ENCODE measurements around the gene TTC23.

DNA sequence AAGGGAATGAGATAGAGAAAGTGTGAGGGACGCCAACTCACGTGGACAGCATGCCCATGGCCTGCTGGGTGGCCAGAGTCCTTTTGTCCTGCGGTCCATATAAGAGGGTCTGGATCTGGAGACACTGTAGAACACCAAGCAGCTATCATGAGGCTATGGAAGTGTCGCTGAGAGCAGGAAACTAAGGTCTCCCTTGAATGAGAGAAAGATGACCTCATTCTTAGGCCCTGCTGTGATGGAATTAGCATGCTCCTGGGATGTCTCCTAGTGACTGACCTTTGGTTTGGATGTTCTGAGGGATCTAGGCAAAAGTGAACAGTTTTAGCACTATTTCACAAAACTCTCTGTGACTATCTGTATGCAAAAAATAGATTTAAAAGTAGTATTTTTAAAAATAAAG, 110.1 kb downstream of the TTC23 start:
- TF ChIP-seq, protein P1, sequence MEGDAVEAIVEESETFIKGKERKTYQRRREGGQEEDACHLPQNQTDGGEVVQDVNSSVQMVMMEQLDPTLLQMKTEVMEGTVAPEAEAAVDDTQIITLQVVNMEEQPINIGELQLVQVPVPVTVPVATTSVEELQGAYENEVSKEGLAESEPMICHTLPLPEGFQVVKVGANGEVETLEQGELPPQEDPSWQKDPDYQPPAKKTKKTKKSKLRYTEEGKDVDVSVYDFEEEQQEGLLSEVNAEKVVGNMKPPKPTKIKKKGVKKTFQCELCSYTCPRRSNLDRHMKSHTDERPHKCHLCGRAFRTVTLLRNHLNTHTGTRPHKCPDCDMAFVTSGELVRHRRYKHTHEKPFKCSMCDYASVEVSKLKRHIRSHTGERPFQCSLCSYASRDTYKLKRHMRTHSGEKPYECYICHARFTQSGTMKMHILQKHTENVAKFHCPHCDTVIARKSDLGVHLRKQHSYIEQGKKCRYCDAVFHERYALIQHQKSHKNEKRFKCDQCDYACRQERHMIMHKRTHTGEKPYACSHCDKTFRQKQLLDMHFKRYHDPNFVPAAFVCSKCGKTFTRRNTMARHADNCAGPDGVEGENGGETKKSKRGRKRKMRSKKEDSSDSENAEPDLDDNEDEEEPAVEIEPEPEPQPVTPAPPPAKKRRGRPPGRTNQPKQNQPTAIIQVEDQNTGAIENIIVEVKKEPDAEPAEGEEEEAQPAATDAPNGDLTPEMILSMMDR (IDR thresholded peaks at IDR 0.05; ENCODE audit: low read depth, low read length): no peak
- no peak for TF ChIP-seq MYC (IDR thresholded peaks at IDR 0.05; ENCODE audit: low read depth, low read length)
